ENCODE results near the gene SFTA2.
"Not testable (repeated sequence)": the region's sequence is repeated elsewhere in the genome, so short reads cannot be mapped to it uniquely, and the experiment has no call there.

Gene SFTA2

DNA sequence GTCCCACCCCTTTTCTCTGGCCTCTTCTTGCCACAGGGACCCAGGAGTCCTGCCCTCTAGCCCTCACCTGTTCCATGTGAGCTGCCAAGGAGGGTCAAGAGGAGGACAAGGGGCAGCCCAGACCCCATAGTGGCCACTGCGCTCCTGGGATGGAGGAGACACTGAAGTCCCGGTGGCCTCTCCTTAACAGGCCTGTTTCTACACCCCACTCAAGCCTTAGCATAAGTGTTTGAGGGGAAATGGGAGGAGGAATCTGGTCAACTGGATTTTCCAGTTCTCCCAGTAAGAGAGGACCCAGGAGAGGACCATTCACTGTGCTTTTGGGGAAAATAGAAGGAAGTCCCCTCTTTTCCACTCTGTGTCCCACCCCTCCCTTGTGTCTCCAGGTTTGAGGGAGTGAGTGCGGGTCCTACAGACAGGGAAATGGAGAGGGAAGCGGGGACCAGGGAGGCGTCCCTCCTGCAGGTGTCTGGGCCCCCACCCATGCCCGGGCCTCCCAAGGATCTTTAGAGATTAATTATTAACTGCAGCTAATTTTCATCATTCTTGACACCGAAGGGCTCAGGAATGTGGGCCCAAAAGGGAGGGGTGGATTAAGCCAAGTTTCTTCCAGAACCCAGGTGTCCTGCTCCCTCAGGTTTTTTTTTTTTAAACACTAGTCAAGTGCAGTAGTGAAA lies at the start of gene SFTA2:
Gene SFTA2, minus strand, starts transcription at position 202 of the 677 bp plus-strand sequence. Its CDS starts 74 bp downstream, at position 128.
- no peak for DNase-seq

- no peak for DNase-seq
Measured at GRCh38 chr6:30979690-30980089, 47.7 kb upstream of the SFTA2 start.

GRCh38 chr6:30979141-30979540 lies 47.2 kb upstream of the SFTA2 start:
- no peak for DNase-seq

DNA sequence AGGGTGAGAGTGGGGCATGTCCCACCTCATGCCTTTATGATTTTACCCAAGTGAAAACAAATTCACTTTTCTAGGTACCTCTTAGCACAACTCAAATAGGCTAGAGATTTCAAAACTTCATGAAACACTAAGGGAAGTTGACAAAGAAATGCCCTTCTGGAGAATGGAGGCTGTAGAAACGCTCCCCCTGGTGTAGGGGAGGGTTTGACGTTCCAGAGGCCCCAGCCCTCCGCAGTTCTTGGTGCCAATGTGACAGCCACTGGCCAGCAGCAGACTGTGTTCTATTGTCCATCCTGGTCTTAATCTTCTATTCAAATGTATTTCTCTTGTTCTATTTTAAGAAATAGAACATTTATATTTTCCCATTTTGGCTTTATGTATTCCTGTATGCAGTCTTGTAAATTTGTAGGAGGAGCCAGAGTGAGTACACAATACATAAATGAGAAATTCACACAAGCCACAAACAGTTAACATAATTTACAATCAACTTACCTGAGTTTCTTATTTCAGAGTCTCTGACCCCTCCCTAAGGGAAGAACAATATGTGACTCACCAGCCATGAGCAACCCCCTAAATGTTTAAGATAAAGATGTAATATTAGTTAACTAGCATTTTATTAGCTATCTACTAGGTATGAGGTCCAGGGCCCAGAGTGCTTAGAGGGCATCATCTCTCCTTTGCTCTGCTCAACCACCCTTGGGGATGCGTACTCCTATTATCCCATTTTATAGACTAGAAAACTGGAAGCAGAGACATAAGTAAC lies 42.7 kb upstream of the SFTA2 start:
- DNase-seq = no peak

DNA sequence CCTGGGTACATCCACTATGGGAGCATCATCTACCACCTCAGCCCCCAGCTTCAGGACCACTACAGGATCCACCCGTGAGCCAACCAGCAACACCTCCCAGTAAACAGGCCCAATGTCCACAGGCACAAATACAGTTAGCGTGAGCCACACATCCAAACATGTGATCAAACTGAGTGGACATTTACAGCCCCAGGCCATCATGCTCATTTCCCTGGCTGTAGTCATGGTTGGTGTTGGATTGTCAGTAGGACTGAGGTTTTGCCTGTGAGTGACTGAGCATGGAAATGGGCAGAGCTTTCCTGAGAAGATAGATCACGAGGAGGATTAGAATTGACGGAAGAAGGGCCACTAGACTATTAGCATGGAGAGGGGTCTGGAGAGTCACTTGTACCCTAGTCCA lies 40.8 kb upstream of the SFTA2 start:
- DNase-seq = no peak

DNA sequence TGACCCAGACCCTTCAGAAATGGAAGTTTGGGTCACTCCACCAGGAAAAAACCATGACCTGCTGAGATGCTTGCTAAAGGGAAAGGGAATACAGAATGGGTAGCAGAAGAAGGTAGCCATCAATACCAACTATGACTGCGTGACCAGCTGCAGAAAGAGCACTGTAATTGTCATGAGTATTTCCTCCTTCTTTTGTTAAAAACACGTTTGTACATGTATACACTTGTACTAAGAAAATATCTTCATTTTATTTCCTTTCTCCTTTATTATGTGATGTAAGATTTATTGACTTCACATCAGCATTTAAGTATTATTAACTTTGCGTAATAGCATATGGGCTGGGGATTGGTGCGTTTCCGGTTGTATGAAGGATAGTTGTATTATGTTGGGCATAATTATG lies 39.0 kb upstream of the SFTA2 start:
- DNase-seq = no peak

DNA sequence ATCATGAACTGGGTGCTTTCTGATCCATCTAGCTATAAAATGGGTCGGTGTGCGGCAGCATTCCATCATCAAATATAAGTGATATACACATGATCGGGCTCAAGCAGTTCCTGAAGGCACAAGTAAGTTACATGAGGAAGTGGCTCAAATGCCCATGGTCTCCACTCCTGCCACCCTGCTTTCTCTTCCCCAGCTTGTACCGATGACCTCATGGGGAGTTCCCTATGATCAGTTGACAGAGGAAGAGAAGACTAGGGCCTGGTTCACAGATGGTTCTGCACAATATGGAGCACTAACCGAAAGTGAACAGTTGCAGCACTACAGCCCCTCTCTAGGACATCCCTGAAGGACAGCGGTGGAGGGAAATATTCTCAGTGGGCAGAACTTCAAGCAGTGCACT lies 37.2 kb upstream of the SFTA2 start:
- DNase-seq = not testable (repeated sequence)

DNA sequence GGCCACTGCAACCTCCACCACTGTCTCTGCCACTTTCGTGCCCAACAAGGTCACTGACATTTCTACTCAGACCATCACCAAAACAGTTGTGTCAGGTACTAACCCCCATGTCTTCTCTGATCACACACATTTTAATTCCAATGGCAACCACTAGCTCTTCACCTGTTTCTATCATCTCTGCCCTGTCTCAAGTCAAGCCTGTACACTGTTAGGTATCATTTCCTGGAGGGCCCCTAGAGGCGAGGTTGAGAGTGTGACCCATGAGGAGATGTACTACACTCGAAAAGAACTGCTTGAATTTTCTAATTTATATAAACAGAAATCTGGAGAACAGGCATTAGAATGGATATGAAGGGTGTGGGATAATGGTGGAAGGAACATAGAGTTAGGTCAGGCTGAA lies 34.2 kb upstream of the SFTA2 start:
- DNase-seq = no peak

DNA sequence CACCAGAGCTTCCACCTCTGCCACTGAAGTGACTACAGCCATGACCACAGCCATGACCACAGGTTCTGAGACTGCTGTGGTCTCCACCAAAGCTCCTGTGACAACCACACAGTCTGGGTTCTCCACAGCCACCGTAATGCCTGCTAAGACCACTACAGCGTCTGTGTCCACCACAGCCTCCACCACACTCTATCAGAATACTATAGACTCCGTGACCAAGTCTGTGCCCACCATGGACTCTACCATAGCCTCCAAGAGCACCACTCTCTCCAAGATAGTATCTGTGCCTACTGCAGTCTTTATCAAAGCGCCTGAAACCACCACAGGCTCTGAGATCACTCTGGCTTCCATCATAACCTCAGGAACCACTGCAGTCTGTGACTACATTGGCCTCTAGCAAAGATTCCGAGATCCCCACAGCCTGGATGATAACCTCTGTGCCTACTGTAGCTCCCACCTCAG lies 33.2 kb upstream of the SFTA2 start:
- no peak for DNase-seq

- DNase-seq = no peak
Measured at GRCh38 chr6:30964075-30964474, 32.1 kb upstream of the SFTA2 start.

- no peak for DNase-seq
Measured at GRCh38 chr6:30963641-30964040, 31.7 kb upstream of the SFTA2 start.

DNA sequence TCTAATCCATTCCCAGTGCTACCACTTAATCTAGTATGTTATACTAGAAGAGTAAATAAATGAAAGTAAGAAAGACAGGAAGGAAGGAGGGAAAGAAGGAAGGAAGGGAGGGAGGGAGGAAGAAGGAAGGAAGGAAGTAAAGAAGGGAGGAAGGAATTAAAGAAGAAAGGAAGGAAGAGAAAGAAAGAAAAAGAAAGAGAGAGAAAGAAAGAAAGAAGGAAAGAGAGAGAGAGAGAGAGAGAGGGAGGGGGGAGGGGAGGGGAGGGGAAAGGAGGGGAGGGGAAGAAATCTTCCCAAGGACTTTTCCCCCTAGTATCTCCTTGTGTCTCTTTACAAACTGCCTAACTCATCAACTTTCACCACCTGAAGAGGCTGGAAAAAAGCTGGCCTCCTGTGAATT lies 30.7 kb upstream of the SFTA2 start:
- DNase-seq = no peak

GRCh38 chr6:30960907-30961673 lies 29.1 kb upstream of the SFTA2 start:
- DNase-seq = no peak

- no peak for DNase-seq
Measured at GRCh38 chr6:30957716-30958115, 25.7 kb upstream of the SFTA2 start.

GRCh38 chr6:30955367-30956042 lies 23.5 kb upstream of the SFTA2 start:
- DNase-seq = no peak

- DNase-seq = no peak
Measured at GRCh38 chr6:30954631-30955366, 22.8 kb upstream of the SFTA2 start.

DNA sequence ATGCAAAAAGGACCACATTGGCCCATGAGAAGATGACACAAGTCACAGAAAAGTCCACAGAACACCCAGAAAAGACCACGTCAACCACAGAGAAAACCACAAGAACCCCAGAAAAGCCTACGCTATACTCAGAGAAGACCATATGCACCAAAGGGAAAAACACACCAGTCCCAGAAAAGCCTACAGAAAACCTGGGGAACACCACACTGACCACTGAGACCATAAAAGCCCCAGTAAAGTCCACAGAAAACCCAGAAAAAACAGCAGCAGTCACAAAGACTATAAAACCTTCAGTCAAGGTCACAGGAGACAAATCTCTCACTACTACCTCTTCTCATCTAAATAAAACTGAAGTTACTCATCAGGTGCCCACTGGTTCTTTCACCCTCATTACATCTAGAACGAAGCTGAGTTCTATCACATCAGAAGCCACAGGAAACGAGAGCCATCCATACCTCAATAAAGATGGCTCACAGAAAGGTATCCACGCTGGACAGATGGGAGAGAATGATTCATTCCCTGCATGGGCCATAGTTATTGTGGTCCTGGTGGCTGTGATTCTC lies 20.0 kb upstream of the SFTA2 start:
- no peak for DNase-seq

DNA sequence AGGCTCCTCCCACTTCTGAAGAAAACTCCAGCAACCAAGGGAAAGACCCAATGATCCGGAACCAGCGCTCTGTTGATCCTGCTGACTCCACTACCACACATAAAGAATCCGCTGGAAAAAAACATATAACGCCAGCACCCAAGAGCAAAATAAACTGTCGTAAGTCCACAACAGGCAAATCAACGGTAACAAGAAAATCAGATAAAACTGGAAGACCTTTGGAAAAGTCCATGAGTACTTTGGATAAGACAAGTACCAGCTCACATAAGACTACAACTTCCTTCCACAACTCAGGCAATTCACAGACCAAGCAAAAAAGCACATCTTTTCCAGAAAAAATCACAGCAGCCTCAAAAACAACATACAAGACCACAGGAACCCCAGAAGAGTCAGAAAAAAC lies 16.8 kb upstream of the SFTA2 start:
- DNase-seq = no peak

DNA sequence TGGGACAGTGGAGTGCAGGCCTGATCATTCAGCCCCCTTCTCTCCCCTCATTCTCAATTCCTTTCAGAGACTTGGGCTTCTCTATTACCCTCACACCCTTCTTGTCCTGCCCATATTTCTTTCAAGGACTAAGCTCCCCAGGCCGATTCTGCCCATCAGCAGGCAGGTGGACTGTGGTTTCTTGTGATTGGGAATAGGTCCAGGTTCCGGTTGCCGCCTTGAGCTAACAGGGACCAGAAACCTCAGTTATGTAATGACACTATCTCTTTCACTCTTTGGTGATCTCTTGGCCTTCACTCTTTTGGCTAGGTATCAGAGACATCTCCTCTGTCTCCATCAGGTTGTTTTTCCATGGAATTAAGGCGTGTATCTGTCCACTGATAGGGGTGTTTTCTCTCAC lies 15.3 kb upstream of the SFTA2 start:
- DNase-seq = no peak

GRCh38 chr6:30945281-30945680 lies 13.3 kb upstream of the SFTA2 start:
- no peak for DNase-seq

- no peak for DNase-seq
Measured at GRCh38 chr6:30944051-30944450, 12.1 kb upstream of the SFTA2 start.

All from NCI-H2029 (cell line).